ENCODE measurements around the gene CCDC78.

CCDC78 gene

GRCh38 chr16:736936-737481, 10.8 kb upstream of the CCDC78 start:
- DNase-seq = no peak

GRCh38 chr16:735982-736453, 9.8 kb upstream of the CCDC78 start:
- DNase-seq = peak; percentile 79

- no peak for DNase-seq
Observed at GRCh38 chr16:734981-735881, 9.0 kb upstream of the CCDC78 start.

- no peak for DNase-seq
Observed at GRCh38 chr16:734208-734980, 8.2 kb upstream of the CCDC78 start.

- peak; percentile 56 for DNase-seq
Observed at GRCh38 chr16:733382-734207, 7.4 kb upstream of the CCDC78 start.

GRCh38 chr16:732936-733335, 6.7 kb upstream of the CCDC78 start:
- no peak for DNase-seq

GRCh38 chr16:732332-732731, 6.1 kb upstream of the CCDC78 start:
- DNase-seq = no peak

GRCh38 chr16:730666-731509, 4.6 kb upstream of the CCDC78 start:
- no peak for DNase-seq

GRCh38 chr16:729768-730665, 3.8 kb upstream of the CCDC78 start:
- DNase-seq = no peak

GRCh38 chr16:728890-729744, 2.9 kb upstream of the CCDC78 start:
- DNase-seq = no peak

GRCh38 chr16:728131-728889, 2.1 kb upstream of the CCDC78 start:
- DNase-seq = peak; percentile 76

GRCh38 chr16:727291-727977, 1.2 kb upstream of the CCDC78 start:
- DNase-seq = peak; percentile 47

- DNase-seq = no peak
Observed at GRCh38 chr16:726188-726437, 130 bp downstream of the CCDC78 start.

GRCh38 chr16:725463-726187, 618 bp downstream of the CCDC78 start:
- no peak for DNase-seq

GRCh38 chr16:725041-725376, 1.2 kb downstream of the CCDC78 start:
- DNase-seq = no peak

- no peak for DNase-seq
Observed at GRCh38 chr16:724188-725040, 1.8 kb downstream of the CCDC78 start.

- no peak for DNase-seq
Observed at GRCh38 chr16:723695-724094, 2.5 kb downstream of the CCDC78 start.
